Measurements from ENCODE around the gene CENPT.
A peak's percentile ranks its signal among the peaks of the same experiment; 100 is the strongest.

Gene CENPT

DNA sequence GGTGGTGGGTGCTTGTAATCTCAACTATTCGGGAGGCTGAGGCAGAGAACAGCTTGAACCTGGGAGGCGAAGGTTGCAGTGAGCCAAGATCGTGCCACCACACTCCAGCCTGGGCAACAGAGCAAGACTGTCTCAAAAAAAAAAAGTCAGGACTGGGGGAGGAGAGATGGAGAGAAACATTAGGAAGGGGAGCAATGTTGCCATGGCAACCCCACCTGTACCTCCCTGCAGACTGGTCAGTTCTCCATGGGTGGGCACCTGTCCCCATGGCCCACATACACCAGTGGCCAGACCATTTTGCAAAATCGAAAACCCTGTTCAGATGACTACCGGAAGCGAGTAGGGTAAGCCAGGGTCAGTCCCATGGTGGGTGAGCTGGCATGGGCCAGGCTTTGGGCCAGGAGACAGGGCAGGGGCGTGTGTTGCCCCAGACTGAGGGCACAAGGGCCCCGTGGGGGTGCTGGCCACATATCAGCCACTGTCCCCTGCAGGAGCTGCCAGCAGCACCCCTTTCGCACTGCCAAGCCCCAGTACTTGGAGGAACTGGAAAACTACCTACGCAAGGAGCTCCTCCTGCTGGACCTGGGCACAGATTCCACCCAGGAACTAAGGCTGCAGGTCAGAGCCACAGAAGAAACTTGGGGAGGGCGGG is 26.8 kb downstream of the CENPT start:
- DNase-seq (ENCODE audit: low read depth) = no peak
- no peak overlapping the region for H3K4me3 ChIP-seq (ENCODE audit: low read length)
- TF ChIP-seq, protein P1, sequence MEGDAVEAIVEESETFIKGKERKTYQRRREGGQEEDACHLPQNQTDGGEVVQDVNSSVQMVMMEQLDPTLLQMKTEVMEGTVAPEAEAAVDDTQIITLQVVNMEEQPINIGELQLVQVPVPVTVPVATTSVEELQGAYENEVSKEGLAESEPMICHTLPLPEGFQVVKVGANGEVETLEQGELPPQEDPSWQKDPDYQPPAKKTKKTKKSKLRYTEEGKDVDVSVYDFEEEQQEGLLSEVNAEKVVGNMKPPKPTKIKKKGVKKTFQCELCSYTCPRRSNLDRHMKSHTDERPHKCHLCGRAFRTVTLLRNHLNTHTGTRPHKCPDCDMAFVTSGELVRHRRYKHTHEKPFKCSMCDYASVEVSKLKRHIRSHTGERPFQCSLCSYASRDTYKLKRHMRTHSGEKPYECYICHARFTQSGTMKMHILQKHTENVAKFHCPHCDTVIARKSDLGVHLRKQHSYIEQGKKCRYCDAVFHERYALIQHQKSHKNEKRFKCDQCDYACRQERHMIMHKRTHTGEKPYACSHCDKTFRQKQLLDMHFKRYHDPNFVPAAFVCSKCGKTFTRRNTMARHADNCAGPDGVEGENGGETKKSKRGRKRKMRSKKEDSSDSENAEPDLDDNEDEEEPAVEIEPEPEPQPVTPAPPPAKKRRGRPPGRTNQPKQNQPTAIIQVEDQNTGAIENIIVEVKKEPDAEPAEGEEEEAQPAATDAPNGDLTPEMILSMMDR (IDR thresholded peaks at IDR 0.05; ENCODE audit: insufficient read depth, low read depth, low read length, missing control alignments) = no peak

DNA sequence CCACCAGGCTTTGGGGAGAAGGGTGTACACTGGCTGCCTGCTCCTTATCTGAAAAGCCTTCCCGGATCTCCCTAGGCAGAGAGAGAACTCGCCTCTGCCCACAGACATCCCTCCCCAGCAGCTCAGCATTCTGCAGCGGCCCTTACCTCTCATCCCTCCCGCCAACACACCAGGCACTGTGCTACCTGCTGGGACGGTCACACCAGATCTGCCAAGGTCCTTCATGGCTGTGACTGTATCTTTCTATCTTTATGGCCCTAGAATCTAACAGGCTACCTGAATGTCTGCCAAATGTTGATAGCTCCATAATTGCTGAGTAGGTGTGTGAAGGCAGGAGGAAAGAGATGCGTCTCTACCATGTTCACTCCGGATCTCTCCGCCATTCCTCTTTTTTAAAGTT is 32.9 kb downstream of the CENPT start:
- TF ChIP-seq, protein P1 (IDR thresholded peaks at IDR 0.05; ENCODE audit: insufficient read depth, low read depth, low read length, missing control alignments) = no peak

DNA sequence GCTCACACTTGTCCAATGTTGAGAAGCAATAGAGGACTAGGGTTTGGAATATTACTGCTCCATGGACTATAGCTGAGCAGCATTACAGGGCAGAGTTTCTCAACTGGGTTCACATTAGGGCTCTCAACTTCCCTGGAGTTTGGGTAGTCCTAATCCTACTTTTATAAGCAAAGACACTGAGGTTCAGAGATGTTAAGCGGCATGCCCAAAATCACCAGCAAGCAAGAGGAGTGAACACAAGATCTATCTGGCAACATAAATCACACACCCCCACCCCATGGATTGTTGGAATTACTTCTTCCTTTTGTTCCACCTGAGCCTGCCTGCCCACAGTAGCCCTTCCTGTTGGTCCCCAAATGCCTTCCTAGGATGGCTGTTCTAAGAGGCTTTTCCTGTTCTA is 35.6 kb downstream of the CENPT start:
- TF ChIP-seq, protein P1 (IDR thresholded peaks at IDR 0.05; ENCODE audit: insufficient read depth, low read depth, low read length, missing control alignments) = no peak
- no peak for DNase-seq (ENCODE audit: low read depth)
- H3K4me3 ChIP-seq (ENCODE audit: low read length) = no peak overlapping the region

More for the DNA sequence above, 32.9 kb downstream of the CENPT start:
- no peak for DNase-seq (ENCODE audit: low read depth)
- H3K4me3 ChIP-seq (ENCODE audit: low read length) = no peak overlapping the region

DNA sequence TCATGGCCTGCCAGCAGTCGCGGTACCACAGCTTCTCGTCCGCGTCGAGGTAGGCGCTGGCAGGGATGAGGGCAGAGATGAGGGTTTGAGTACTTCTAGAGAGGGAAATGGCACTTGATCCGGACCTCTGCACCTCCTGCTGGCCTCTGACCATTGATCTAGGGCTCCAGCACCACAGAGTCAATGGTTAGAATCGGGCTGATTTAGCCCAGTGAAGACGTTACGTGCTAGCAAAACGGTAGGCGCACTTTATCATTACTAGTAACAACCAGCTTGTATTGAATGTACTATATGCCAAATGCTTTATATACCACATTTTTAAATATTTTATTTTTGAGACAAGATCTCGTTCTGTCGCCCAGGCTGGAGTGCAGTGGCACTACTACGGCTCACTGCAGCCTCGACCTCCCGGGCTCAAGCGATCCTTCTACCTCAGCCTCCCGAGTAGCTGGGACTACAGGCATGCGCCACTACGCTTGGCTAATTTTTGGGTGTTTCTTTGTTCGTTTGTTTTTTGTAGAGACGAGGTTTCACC is 40.3 kb downstream of the CENPT start:
- H3K4me3 ChIP-seq (ENCODE audit: low read length) = peak overlapping the region; percentile 95
- TF ChIP-seq, protein P1 (IDR thresholded peaks at IDR 0.05; ENCODE audit: insufficient read depth, low read depth, low read length, missing control alignments) = peak; percentile 15
- DNase-seq (ENCODE audit: low read depth) = no peak

DNA sequence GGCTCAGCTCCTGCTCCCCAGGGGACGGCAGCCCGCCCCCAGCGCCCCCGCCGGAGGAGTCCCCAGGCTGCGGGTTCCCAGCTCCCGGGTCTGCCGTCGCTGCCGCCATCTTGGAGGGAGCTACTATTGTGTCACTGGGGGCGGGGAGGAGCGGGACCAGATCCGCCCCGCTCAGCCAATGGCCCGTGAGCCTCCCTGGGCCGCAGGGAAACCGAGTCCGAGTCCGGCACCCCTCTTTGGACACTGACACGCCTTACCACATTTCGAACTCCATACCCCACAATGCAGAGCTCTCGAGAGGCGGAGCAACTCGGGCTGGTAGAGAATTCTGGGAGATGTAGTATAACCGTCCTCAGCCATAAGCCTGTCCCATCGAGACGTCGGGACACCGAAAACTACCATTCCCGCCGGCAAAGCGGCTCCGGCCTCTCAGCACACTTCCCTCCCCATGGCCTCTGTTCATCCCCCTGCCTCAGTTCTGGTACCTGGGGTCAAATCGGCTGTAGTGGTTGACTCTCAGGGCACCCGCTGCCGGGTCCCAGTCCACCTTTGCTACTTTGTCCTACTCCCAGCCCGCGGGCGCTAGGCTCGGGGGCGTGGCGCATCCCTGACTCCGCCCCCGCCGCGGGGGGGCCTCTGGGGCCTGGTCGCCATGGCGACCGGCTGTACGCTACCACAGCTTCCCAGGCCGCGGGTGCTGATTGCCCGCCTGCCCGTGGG is 40.9 kb downstream of the CENPT start, which contains the start of the genes RANBP10 and TSNAXIP1:
Gene RANBP10, minus strand, starts transcription at position 133 of the 720 bp plus-strand sequence. Its CDS starts 24 bp downstream, at position 109.
Gene TSNAXIP1, plus strand, starts transcription at position 462 of the 720 bp plus-strand sequence. CDS start 261 bp downstream, outside the sequence.
- TF ChIP-seq, protein P1 (IDR thresholded peaks at IDR 0.05; ENCODE audit: insufficient read depth, low read depth, low read length, missing control alignments) = no peak
- DNase-seq (ENCODE audit: low read depth) = peak; percentile 100
- H3K4me3 ChIP-seq (ENCODE audit: low read length) = peak within 1 kb of the TSS; percentile 95

DNA sequence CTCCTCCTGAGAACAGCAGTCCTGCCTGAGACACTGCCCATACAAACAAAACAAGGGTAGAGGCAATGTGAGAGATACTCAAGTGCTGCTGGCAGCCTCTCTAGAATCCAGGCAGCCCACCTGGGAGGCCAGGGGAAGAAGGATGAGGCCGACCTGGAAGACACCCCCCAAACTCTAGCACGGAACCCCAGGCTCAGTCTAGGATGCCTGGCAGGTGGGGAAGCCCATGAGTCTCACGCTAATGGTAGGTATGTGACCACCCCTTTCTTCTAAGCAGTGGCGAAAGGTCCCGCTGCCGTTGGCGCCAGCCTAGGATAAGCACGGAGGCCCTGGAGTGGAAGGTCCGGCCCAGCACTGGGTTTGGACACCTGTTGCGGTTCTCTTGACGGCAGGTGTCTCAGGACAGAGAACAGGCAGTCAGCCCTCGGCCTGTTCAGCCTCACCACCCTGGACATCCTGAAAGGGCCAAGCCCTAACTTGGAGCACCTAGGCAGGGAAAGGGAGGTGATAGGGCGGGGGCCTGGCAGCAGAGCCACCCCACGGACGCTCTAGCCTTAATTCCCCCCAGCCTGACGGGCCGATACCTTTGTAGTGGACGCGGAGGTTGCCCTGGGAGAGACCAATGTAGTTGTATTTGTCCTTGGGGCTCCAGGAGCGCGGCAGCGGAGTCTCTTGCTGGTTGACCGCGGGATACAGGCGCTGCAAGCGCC is 41.6 kb downstream of the CENPT start:
- TF ChIP-seq, protein P1 (IDR thresholded peaks at IDR 0.05; ENCODE audit: insufficient read depth, low read depth, low read length, missing control alignments) = no peak
- peak; percentile 8 for DNase-seq (ENCODE audit: low read depth)
- H3K4me3 ChIP-seq (ENCODE audit: low read length) = peak overlapping the region; percentile 95

Measured in epithelial cell of esophagus (primary cell).